Hepatocyte (in vitro differentiated cells): Measurements from ENCODE around the gene PLA2G4D.

ENCODE experiments used
- CTCF ChIP-seq: fragments of 200-600 bp; sonication (generic); IDR thresholded peaks from 2 replicates; pipeline ENCODE4 v1.5.1; 2016; ENCODE audit warnings: antibody characterized with exemption, mild to moderate bottlenecking; ENCODE audit not compliant: poor library complexity
- EZH2 ChIP-seq: fragments of 200-600 bp; sonication (generic); IDR thresholded peaks from 2 replicates; pipeline ENCODE4 v1.6.1; 2016; ENCODE audit warnings: antibody characterized with exemption, mild to moderate bottlenecking, borderline replicate concordance
- EZH2phosphoT487 ChIP-seq: fragments of 200-600 bp; sonication (generic); IDR thresholded peaks from one replicate; pipeline ENCODE4 v1.6.1; 2018; ENCODE audit warnings: antibody characterized with exemption, mild to moderate bottlenecking, low read depth, moderate library complexity; ENCODE audit not compliant: unreplicated experiment, severe bottlenecking

DNA sequence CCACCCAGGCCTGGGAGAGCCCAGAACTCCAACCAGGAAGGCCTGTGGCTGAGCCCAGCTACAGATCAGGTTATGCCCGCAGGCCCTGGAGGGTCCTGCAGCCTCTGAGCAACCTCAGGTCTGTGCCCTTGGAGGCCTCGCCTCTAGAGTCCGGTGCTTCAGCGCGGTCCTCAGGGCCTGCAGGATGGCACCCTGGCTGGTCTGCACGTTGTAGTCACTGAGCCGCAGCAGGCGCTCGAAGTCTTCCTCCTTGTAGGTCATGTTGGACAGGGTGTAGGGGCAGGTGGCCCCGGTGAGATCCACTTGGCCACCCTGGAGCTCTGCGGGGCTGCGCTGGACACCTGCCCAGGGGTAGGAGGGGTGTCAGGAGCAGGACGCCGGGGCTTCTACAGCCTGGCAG lies 25.8 kb downstream of the PLA2G4D start:
- TF ChIP-seq CTCF (no peak), EZH2 (no peak), EZH2phosphoT487 (no peak)
